Measurements from ENCODE around the gene ESYT3. TPM values are rescaled to one million over a fixed set of nuclear protein-coding genes. Genes with fewer than 3 reads are reported as not detected.

ESYT3 gene
- total RNA-seq, 2 donors from 2014 or later, result 2.0 to 6.0 TPM

GRCh38 chr3:138400651-138401070, 33.8 kb upstream of the ESYT3 start:
- Histone ChIP-seq H3K9me3 (no peaks in the 10 kb centered on the region), H3K4me3 (no peak overlapping the region), H3K4me1 (peaks cover 7% of the 10 kb centered on the region), H3K27ac (no peak overlapping the region), H3K27me3 (no peaks in the 10 kb centered on the region), H3K36me3 (replicated peaks in 1 of 2; ENCODE audit: insufficient read depth in 1 of 2, low read depth in 2 of 2) (no peaks in the 10 kb centered on the region)
- intact Hi-C loops (cut with DNase I), result no loop called here
- TF ChIP-seq, protein P1, sequence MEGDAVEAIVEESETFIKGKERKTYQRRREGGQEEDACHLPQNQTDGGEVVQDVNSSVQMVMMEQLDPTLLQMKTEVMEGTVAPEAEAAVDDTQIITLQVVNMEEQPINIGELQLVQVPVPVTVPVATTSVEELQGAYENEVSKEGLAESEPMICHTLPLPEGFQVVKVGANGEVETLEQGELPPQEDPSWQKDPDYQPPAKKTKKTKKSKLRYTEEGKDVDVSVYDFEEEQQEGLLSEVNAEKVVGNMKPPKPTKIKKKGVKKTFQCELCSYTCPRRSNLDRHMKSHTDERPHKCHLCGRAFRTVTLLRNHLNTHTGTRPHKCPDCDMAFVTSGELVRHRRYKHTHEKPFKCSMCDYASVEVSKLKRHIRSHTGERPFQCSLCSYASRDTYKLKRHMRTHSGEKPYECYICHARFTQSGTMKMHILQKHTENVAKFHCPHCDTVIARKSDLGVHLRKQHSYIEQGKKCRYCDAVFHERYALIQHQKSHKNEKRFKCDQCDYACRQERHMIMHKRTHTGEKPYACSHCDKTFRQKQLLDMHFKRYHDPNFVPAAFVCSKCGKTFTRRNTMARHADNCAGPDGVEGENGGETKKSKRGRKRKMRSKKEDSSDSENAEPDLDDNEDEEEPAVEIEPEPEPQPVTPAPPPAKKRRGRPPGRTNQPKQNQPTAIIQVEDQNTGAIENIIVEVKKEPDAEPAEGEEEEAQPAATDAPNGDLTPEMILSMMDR (IDR thresholded peaks at IDR 0.05), result no peak
- TF ChIP-seq POLR2A (IDR thresholded peaks at IDR 0.05), result no peak
- ATAC-seq (no peak), DNase-seq (no peak)
- 55 to 79% methylated on average over 2 of the region's 2 CpGs for whole genome bisulfite sequencing, 2 donors

DNA sequence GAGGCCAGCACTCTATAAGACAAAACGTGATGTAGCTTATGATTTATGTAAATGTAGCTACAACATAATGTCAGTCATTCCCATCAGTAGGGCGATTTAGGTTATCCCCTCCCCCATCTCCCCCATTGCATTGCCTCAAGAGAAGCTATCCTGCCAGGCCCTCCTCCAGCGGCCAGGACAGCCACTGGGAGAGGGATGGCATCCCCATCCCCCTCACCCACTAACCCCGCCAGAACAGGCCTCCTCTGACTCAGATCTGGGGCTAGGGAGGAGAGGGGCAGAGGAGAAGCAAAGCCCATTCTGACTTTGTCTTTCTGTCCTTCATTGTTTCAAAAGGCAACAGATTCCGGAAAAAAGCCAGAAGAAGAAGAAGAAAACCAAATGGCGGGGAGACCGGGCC, 32.6 kb upstream of the ESYT3 start:
- 87 to 92% methylated on average over 7 of the region's 7 CpGs for WGBS, 2 donors
- no peaks in the 10 kb centered on the region for H3K9me3 ChIP-seq
- ATAC-seq (no peak), DNase-seq (no peak)
- H3K4me3 ChIP-seq, result no peak overlapping the region
- H3K36me3 ChIP-seq (replicated peaks in 1 of 2; ENCODE audit: insufficient read depth in 1 of 2, low read depth in 2 of 2), result no peaks in the 10 kb centered on the region
- peaks cover 7% of the 10 kb centered on the region for H3K4me1 ChIP-seq
- H3K27ac ChIP-seq, result no peak overlapping the region
- TF ChIP-seq, protein P1 (IDR thresholded peaks at IDR 0.05), result no peak
- TF ChIP-seq POLR2A (IDR thresholded peaks at IDR 0.05), result no peak
- H3K27me3 ChIP-seq, result no peaks in the 10 kb centered on the region
- intact Hi-C loops (cut with DNase I), result no loop called here

GRCh38 chr3:138404121-138404520, 30.3 kb upstream of the ESYT3 start:
- 96% methylated on average over 6 of the region's 6 CpGs for WGBS, 2 donors
- H3K27ac ChIP-seq, result no peak overlapping the region
- intact Hi-C loops (cut with DNase I), result no loop called here

DNA sequence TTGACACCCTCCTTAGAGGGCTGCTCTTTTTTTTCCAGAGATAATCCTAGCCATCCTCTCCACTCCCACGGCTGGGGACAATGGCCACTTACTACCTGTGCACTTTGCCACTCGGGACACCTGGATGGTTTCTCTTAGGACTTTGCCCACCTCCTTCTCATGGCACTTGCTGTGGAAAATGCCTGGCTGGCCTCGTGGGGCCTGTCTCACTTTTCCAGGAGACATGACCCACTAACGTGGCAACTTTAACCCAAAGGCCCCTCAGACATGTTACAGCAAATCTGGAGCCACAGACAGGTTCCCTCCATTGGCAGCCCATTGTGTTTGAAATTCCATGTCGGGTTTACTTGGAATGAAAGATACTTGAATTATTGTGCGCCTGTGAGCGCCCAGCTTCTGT, 29.4 kb upstream of the ESYT3 start:
- no peak overlapping the region for H3K27ac ChIP-seq
- no peaks in the 10 kb centered on the region for H3K27me3 ChIP-seq
- WGBS, 2 donors, result 72 to 77% methylated on average over 7 of the region's 7 CpGs
- no peak for DNase-seq
- TF ChIP-seq POLR2A (IDR thresholded peaks at IDR 0.05), result no peak
- TF ChIP-seq, protein P1 (IDR thresholded peaks at IDR 0.05), result no peak
- intact Hi-C loops (cut with DNase I), result no loop called here
- no peaks in the 10 kb centered on the region for H3K4me1 ChIP-seq
- no peak for ATAC-seq
- no peak overlapping the region for H3K4me3 ChIP-seq
- H3K36me3 ChIP-seq (replicated peaks in 1 of 2; ENCODE audit: insufficient read depth in 1 of 2, low read depth in 2 of 2), result no peaks in the 10 kb centered on the region
- H3K9me3 ChIP-seq, result no peaks in the 10 kb centered on the region

More at GRCh38 chr3:138404121-138404520, 30.3 kb upstream of the ESYT3 start:
- Histone ChIP-seq H3K36me3 (replicated peaks in 1 of 2; ENCODE audit: insufficient read depth in 1 of 2, low read depth in 2 of 2) (no peaks in the 10 kb centered on the region), H3K9me3 (no peaks in the 10 kb centered on the region), H3K4me1 (peaks cover 1% of the 10 kb centered on the region), H3K27me3 (no peaks in the 10 kb centered on the region), H3K4me3 (no peak overlapping the region)
- ATAC-seq, result no peak
- TF ChIP-seq, protein P1 (IDR thresholded peaks at IDR 0.05), result no peak
- no peak for TF ChIP-seq POLR2A (IDR thresholded peaks at IDR 0.05)
- no peak for DNase-seq

DNA sequence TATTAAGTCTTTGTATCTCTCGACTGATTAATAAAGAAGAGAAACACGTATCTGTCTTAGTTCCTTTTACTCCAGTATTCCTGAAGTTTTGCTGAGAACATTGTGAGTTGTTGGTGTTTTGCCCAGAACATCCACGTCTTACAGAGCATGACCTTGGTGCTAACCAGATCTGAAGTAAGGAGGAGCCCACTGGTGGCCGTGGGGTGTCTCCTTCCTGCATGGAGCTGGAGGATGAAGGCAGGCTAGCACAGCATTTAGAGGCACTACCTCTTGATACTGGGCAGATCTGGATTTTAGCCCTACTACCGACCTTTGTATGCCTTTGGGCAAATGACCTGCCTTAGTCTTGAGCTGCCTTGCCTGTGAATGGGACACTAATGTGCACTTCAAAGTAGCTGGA, 28.9 kb upstream of the ESYT3 start:
- no peaks in the 10 kb centered on the region for H3K4me1 ChIP-seq
- no peak for TF ChIP-seq POLR2A (IDR thresholded peaks at IDR 0.05)
- TF ChIP-seq, protein P1 (IDR thresholded peaks at IDR 0.05), result no peak
- ATAC-seq (no peak), DNase-seq (no peak)
- no peak overlapping the region for H3K27ac ChIP-seq
- 80 to 82% methylated on average over 5 of the region's 5 CpGs for WGBS, 2 donors
- no peaks in the 10 kb centered on the region for H3K9me3 ChIP-seq
- H3K4me3 ChIP-seq, result no peak overlapping the region
- intact Hi-C loops (cut with DNase I), result no loop called here
- H3K27me3 ChIP-seq, result no peaks in the 10 kb centered on the region
- H3K36me3 ChIP-seq (replicated peaks in 1 of 2; ENCODE audit: insufficient read depth in 1 of 2, low read depth in 2 of 2), result no peaks in the 10 kb centered on the region

All from body of pancreas (tissue), 4 donors.